ENCODE data around the gene ZNF32. TPM values are rescaled to one million over a fixed set of nuclear protein-coding genes. Genes with fewer than 3 reads are reported as not detected.

Gene ZNF32, protein sequence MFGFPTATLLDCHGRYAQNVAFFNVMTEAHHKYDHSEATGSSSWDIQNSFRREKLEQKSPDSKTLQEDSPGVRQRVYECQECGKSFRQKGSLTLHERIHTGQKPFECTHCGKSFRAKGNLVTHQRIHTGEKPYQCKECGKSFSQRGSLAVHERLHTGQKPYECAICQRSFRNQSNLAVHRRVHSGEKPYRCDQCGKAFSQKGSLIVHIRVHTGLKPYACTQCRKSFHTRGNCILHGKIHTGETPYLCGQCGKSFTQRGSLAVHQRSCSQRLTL
- 10 to 100 TPM; 58.1 to 69.5 (median 60.6) TPM for polyA plus RNA-seq (ENCODE audit: insufficient read length in 3 of 3)
- long read RNA-seq, donor 1, transcript ZNF32-201 (3 exons, 1,137 nt): major isoform, 14 of 15 reads
- long read RNA-seq, donor 1, partial matches to known transcripts: 0 of 15 reads
- long read RNA-seq, donor 1, other reads (novel, unspliced or antisense): 0 of 15 reads
- long read RNA-seq, donor 2, transcript ZNF32-201 (3 exons, 1,137 nt): major isoform, 10 of 11 reads
- long read RNA-seq, donor 2, partial matches to known transcripts: 0 of 11 reads
- long read RNA-seq, donor 2, other reads (novel, unspliced or antisense): 0 of 11 reads
- long read RNA-seq, donor 3, transcript ZNF32-201 (3 exons, 1,137 nt): major isoform, 23 of 27 reads
- long read RNA-seq, donor 3, partial matches to known transcripts: 0 of 27 reads
- long read RNA-seq, donor 3, other reads (novel, unspliced or antisense): 0 of 27 reads
- long read RNA-seq, donor 4, transcript ZNF32-201 (3 exons, 1,137 nt): major isoform, 22 of 31 reads
- long read RNA-seq, donor 4, partial matches to known transcripts: 6 of 31 reads
- long read RNA-seq, donor 4, other reads (novel, unspliced or antisense): 0 of 31 reads
- long read RNA-seq, donor 5: 0 reads
- long read RNA-seq, donor 6, transcript ZNF32-201 (3 exons, 1,137 nt): major isoform, 18 of 27 reads
- long read RNA-seq, donor 6, partial matches to known transcripts: 5 of 27 reads
- long read RNA-seq, donor 6, other reads (novel, unspliced or antisense): 0 of 27 reads
- long read RNA-seq, donor 7, transcript ZNF32-201 (3 exons, 1,137 nt): major isoform, 19 of 39 reads
- long read RNA-seq, donor 7, partial matches to known transcripts: 18 of 39 reads
- long read RNA-seq, donor 7, other reads (novel, unspliced or antisense): 0 of 39 reads
- long read RNA-seq, donor 8, transcript ZNF32-201 (3 exons, 1,137 nt): major isoform, 27 of 43 reads
- long read RNA-seq, donor 8, partial matches to known transcripts: 6 of 43 reads
- long read RNA-seq, donor 8, other reads (novel, unspliced or antisense): 6 of 43 reads
- long read RNA-seq, donor 9, transcript ZNF32-201 (3 exons, 1,137 nt): major isoform, 20 of 28 reads
- long read RNA-seq, donor 9, partial matches to known transcripts: 0 of 28 reads
- long read RNA-seq, donor 9, other reads (novel, unspliced or antisense): 5 of 28 reads
- long read RNA-seq, donor 10, transcript ZNF32-201 (3 exons, 1,137 nt): major isoform, 19 of 43 reads
- long read RNA-seq, donor 10, partial matches to known transcripts: 17 of 43 reads
- long read RNA-seq, donor 10, other reads (novel, unspliced or antisense): 5 of 43 reads
- long read RNA-seq, donor 11, transcript ZNF32-201 (3 exons, 1,137 nt): major isoform, 16 of 16 reads
- long read RNA-seq, donor 11, partial matches to known transcripts: 0 of 16 reads
- long read RNA-seq, donor 11, other reads (novel, unspliced or antisense): 0 of 16 reads
- long read RNA-seq, donor 12, transcript ZNF32-201 (3 exons, 1,137 nt): major isoform, 5 of 6 reads
- long read RNA-seq, donor 12, partial matches to known transcripts: 0 of 6 reads
- long read RNA-seq, donor 12, other reads (novel, unspliced or antisense): 0 of 6 reads
- long read RNA-seq, donor 13: 0 reads
- long read RNA-seq, donor 14, transcript ZNF32-201 (3 exons, 1,137 nt): major isoform, 22 of 31 reads
- long read RNA-seq, donor 14, partial matches to known transcripts: 0 of 31 reads
- long read RNA-seq, donor 14, other reads (novel, unspliced or antisense): 7 of 31 reads
- long read RNA-seq, donor 15, transcript ZNF32-201 (3 exons, 1,137 nt): major isoform, 5 of 6 reads
- long read RNA-seq, donor 15, partial matches to known transcripts: 0 of 6 reads
- long read RNA-seq, donor 15, other reads (novel, unspliced or antisense): 0 of 6 reads
- long read RNA-seq, donor 16, transcript ZNF32-201 (3 exons, 1,137 nt): major isoform, 36 of 40 reads
- long read RNA-seq, donor 16, partial matches to known transcripts: 0 of 40 reads
- long read RNA-seq, donor 16, other reads (novel, unspliced or antisense): 0 of 40 reads

DNA sequence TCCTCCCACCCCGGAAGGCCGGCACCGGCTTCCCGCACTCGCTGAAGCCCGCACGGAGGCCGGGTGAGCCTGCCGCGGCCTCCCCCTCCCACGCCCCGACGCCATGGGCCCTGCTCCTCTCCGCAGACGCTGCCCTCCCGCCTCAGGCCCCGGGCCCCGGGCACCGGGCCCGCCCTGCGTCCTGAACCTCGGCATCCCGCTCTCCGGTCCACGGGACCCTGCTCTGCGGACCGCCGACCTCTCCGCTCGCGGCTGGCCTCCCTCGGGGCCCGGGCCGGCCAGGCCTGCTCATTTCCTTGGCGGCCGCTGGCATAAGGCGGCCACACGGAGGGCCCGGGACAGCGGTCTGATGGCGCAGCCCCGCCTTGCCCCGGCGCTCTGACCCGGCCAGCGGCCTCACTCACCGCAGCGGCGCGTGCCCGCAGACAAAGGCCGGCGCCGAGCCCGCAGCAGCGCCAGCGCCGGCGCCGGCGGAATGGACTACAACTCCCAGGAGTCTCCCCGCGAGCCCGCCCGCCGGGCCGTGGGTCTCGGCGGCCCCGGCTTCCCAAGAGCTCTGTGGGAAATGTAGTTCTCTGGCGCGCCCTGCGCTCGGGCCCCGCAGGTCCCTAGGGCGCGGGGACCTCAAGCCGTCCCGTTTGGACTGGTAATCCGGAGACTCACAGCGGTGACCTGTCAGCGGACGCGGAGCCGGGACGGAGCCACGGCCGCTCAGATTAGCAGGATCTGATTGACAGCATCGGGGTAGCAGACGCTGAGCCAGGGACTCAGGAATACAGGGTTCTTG is at the start of gene ZNF32:
ZNF32 (minus strand) TSS at position 484 of the 787 bp plus-strand sequence. CDS start 2,748 bp downstream, outside the sequence.
- DNase-seq (ENCODE audit: extremely low read depth in 1 of 11, low read depth in 9 of 11, low spot score in 4 of 11): peak in 10 of 11 donors; percentile 68 to 85 (median 80)

DNA sequence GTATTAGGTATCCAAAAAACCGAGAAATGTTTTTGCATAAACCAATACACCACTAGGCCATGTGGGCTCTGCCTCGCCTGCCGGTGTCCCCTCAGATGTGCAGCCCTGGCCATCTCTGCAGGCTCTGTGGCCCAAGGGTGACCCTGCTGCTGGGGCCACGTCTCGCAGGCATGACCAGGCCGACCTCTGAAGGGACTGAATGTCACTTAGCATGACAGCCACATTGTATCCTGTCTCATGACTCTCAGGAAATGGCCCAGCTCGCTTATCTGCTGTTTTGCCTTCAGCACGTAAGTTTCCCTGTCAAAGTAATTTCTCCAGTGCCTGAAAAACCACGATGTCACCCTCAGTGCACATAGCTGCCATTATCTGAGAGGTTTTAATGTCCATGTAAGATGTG is 49.5 kb upstream of the ZNF32 start:
- no peak for DNase-seq (ENCODE audit: extremely low read depth in 1 of 11, low read depth in 9 of 11, low spot score in 4 of 11)

DNA sequence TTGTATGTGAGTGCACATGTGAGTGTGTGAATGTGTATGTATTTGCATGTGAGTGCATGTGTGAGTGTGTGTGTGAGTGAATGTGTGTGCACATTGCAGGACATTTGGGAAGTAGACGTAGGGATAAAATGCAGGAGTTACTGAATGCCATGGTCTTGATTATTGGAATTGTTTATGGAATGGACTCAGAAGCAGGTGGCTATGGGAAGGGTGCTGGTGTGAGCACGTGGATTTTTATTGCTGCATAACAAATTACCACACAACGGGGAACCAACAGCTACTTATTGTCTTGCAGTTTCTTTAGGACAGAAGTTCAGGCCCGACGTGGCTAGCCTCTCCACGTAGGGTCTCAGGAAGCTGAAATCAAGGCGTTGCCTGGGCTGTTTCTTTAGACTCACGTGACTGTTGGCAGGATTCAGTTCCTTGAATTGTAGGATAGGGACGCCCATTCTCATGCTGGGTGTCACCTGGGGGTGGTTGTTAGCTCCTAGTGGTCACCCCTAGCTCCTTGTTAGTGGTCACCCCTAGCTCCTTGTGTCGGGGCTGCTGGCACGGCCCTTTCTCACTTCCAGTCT is 48.3 kb upstream of the ZNF32 start:
- no peak for DNase-seq (ENCODE audit: extremely low read depth in 1 of 11, low read depth in 9 of 11, low spot score in 4 of 11)

DNA sequence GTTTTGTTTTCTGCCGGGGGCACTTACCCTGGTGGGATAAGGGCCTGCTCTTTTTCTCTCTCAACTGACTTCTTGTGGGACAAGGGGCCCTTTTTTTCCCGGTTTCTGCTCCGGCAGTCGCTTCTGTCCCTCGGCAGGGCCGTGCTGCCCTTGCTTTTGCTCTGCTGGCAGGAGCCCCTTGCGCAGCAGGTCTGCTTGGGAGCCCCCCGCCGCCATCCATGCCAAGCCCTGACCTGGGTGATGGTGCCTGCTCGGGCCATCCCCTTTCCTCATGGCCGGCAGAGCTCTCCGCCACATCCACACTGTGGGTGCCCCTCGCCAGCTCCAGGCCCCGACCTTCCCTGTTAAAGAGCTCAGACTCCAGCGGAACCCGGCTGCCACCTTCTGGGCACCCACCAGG is 47.0 kb upstream of the ZNF32 start:
- DNase-seq (ENCODE audit: extremely low read depth in 1 of 11, low read depth in 9 of 11, low spot score in 4 of 11): no peak

DNA sequence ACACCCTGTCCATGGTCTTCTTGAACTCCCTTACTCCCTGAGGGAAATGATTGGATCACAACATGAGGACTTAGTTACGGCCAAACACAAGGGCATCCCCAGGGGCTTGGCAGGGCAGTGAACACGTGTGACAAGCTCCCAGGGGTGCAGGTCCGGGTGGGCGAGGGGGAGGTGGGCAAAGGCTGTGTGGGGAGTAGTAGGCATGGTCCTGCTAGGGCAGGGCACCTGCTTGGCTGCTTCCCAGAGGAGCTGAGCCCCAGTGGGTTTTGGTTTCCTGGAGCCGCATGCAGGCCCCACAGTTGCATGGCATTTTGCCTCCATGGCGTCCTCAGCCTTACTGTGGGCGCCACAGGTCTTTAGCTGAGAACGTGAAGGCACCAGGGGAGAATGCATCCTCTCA is 46.6 kb upstream of the ZNF32 start:
- no peak for DNase-seq (ENCODE audit: extremely low read depth in 1 of 11, low read depth in 9 of 11, low spot score in 4 of 11)

DNA sequence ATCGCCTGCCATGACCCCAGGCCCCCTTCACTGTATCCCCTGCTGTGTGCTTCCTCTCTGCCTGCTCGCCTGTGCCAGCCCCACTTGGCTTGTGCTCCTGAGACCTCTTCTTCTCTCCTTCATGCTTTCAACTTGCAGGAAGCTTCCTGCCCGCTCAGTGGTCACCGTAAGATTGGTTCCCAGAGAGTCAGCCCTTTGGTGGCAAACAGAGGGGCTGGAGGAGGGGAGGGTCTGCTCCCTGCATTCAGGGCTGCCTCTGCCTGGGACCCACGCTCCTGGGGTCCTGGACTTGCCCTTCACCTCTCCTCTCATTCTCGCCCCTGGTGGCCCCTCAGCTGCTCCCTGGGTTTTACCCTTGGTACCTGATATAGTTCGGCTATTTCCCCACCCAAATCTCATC is 45.8 kb upstream of the ZNF32 start:
- DNase-seq (ENCODE audit: extremely low read depth in 1 of 11, low read depth in 9 of 11, low spot score in 4 of 11): no peak

DNA sequence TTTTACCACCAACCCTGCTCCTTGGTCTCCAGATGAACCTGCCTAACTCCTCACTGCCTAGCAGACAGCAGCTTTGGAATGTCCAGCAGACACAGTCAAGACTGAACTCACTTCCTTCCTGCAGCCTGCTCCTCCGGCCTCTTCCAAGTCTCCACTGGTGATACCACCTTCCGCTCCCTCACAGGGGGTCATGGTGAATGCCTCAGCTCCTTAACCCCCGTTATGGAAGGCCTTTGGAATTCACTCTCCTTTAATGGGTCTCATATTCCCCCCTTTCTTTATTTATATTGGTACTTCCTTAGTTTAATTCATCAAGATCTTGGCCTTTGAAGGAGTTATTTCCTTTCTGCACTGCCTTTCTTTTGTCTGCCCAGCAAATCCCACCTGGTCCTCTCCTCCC is 44.9 kb upstream of the ZNF32 start:
- no peak for DNase-seq (ENCODE audit: extremely low read depth in 1 of 11, low read depth in 9 of 11, low spot score in 4 of 11)

DNA sequence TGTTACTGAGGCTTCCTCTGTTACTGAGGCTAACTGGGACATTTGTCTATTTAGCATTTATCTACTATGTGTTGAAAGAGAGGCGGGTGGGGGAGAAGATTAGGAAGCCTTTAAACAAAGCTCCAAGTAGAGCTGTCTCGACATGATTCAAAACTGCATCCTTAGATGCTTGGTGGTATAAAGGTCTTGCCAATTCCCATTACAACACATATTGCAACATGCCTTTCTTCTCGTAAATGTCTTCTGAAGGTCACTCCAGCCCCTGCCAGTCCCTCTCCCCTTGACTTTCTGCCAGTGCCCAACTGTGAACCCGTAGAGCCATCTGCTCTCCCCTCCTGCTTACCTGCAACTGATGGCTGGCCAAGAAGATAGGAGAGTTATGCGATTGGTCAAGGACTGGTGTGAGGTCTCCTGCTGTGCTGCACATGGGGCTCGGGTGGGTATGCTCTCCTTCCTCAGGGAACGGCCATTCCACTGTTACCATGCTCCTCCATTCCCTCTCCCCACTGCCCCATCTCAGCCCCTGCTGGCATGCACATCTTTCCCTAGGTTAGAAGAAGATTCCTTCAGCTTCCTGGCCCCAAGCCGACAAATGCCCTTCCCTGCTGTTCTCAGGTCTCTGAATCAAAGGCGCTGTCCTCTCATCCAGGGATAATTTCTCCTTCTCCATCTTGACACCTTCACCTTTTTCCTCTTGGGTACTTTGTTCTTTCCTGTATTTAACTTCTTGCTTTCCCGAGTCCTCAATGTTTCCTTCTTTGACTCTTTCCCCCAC is 43.6 kb upstream of the ZNF32 start:
- DNase-seq (ENCODE audit: extremely low read depth in 1 of 11, low read depth in 9 of 11, low spot score in 4 of 11): no peak

DNA sequence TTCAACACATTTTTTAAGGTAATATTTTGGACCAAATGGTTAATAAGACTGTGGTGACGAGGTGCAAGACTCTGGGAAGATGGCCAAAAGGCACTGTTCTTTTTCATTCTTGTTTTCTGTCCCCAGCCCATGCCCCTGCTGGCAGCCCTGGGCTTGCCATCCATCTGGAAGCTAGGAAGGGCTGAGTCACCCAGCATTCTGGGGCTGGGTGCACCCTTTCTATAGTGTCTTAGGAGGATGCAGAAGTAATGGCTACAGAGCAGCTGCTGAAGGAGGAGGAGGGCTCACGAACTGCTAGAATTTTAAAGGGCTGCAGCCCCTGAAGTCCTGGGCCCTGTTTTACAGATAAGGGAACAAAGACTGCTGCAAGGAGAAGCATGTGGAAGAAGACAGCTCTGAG is 42.8 kb upstream of the ZNF32 start:
- no peak for DNase-seq (ENCODE audit: extremely low read depth in 1 of 11, low read depth in 9 of 11, low spot score in 4 of 11)

DNA sequence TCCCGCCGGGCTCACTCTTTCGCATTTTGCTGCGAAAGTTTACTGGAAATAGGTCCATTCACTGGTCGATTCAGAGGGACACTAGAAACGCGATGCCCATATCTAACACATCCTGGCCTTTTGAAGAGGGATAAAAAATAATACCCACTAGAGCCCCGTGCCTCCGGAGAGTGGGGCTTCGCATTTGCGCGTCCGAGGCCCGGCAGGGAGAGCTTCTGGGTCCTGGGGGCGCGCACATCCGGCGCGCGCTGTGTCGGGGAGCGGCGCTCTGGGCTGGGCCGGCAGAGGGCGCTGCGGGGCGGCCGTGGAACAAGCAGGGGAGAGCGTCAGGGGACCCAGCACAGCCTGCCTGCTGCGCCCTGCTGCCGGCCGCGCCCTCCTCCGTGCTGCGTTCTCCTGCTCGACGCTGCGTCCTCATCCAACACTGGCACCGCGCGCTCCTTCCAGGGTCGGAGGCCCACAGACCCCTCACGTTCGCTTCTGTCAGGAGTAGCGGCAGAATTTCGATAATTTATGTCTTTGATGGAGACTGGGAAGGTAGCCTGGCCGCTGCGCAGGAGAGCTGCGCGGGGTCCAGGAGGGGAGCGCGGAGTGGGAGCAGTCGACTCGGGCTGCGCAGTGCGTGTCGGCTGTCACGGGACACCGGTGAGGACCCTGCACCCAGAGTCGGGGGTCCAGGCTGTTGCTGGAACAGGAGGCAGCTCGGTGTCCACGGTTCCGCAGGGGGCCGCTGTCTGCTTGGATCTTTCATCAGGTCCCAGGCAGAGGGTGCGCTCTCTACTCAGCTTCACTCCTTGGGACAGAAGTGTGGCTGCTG is 41.5 kb upstream of the ZNF32 start:
- DNase-seq (ENCODE audit: extremely low read depth in 1 of 11, low read depth in 9 of 11, low spot score in 4 of 11): peak in 8 of 11 donors; percentile 68 to 84 (median 82)

DNA sequence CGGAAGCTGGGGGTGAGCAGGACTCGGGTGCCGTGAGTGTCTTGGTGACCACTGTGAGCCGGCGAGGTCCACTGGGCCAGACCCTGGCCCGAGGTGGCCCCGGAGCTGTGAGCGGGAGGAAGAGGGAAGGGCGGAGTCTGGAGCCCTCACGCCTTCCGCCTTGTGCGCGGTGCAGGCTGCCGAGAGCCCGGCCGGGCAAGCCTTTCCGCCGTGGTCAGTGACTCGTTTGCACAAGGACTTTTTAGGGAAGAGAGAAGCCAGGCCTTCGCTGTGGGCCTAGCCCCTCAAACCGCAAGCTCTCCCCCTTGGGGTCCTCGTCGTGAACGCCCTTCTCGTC is 40.9 kb upstream of the ZNF32 start:
- no peak for DNase-seq (ENCODE audit: extremely low read depth in 1 of 11, low read depth in 9 of 11, low spot score in 4 of 11)

DNA sequence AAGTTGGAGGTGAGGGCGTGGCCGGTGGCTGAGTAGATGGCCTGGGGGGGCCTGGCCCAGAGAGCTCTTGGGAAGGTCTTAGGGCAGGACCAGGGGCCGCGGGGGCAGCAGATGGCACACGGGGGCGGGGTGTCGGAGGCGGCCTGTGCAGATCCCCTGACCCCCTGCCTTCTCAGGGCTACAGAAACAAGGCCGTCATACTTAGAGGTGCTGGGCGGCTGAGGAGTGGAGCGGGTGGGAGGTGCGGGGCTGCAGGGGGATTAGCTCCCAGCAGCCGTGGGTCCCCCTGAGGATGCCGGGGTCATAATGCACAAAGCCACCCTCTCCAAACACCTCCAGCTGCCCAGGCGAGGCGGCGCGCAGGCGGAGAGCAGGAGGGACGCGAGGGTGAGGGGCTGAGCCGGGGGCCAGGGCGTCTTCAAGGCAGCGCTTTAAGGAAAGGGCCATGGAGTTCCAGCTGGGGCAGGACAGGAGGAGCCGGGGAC is 40.4 kb upstream of the ZNF32 start:
- no peak for DNase-seq (ENCODE audit: extremely low read depth in 1 of 11, low read depth in 9 of 11, low spot score in 4 of 11)

DNA sequence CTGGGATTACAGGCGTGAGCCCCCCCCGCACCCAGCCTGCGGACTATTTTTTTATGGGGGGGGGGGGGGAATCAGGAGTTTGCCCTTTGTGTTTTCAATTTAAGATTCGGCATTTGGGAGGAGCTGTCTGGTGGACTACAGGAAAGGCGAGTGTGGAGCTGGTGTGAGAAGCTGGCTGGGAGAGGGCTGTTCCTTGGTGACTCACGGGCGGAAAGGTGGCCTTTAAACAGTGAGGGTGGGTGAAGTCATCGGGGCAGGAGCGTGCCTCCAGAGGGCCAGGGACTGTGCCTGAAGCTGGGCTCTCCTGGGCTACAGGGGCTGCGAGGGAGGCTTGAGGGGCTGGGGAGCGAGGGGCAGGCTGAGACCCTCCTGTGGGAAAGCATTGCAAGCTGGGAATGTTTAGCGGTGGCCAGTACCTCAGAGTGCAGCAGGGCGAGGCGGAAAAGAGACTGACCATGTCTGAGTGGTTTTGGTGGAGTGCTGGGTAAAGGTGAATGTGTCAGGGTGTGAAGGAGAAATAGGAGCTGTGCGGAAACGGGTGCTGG is 39.7 kb upstream of the ZNF32 start:
- DNase-seq (ENCODE audit: extremely low read depth in 1 of 11, low read depth in 9 of 11, low spot score in 4 of 11): no peak

DNA sequence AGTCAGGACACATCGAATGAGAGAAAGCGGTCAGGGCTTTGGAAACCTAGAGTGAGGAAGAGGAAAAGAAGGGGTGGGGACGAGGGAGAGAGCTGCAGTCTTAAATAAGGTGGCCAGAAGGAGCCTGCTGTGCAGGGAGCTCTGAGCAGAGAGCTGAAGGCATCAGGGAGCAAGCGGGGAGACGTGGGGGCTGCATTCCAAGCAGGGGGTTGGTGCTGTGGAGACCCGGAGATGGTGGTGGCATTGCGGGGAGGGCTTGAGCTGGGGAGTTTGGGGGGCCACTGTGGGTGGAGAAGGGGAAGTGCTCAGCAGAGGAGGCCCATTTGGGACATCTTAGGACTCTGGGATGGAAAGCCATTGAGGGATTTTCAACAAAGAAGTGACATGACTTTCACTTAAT is 38.7 kb upstream of the ZNF32 start:
- DNase-seq (ENCODE audit: extremely low read depth in 1 of 11, low read depth in 9 of 11, low spot score in 4 of 11): no peak
